Measurements from ENCODE around the gene PIGR.

The PIGR gene

GRCh38 chr1:206960676-206961386, 14.6 kb upstream of the PIGR start:
- DNase-seq, result no peak

- no peak for DNase-seq
Measured at GRCh38 chr1:206958144-206958543, 11.9 kb upstream of the PIGR start.

- DNase-seq, result no peak
Measured at GRCh38 chr1:206957639-206958038, 11.4 kb upstream of the PIGR start.

- no peak for DNase-seq
Measured at GRCh38 chr1:206955476-206956451, 9.5 kb upstream of the PIGR start.

GRCh38 chr1:206954459-206955342, 8.4 kb upstream of the PIGR start:
- DNase-seq, result no peak

GRCh38 chr1:206953626-206954025, 7.4 kb upstream of the PIGR start:
- no peak for DNase-seq

GRCh38 chr1:206953126-206953525, 6.9 kb upstream of the PIGR start:
- DNase-seq, result no peak

- DNase-seq, result no peak
Measured at GRCh38 chr1:206952171-206952570, 5.9 kb upstream of the PIGR start.

- DNase-seq, result no peak
Measured at GRCh38 chr1:206951318-206952100, 5.2 kb upstream of the PIGR start.

DNA sequence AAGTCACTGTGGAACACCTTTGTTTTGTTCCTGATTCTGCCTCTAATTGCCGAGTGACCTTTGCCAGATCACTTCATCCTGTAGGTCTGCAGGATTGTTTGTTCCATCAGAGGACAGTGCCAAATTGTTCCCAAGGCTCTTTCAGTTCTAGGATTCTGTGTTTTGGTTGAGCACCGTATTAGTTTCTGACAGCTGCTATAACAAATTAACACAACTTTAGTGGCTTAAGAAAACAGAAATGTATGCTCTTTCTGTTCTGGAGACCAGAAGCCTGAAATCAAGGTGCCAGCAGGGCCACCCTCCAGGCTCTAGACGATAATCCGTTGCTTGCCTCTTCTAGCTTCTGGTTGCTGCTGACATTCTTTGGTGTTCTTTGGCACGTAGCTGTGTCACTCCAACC, 3.4 kb upstream of the PIGR start:
- DNase-seq, result no peak

GRCh38 chr1:206949208-206949607, 2.9 kb upstream of the PIGR start:
- no peak for DNase-seq

DNA sequence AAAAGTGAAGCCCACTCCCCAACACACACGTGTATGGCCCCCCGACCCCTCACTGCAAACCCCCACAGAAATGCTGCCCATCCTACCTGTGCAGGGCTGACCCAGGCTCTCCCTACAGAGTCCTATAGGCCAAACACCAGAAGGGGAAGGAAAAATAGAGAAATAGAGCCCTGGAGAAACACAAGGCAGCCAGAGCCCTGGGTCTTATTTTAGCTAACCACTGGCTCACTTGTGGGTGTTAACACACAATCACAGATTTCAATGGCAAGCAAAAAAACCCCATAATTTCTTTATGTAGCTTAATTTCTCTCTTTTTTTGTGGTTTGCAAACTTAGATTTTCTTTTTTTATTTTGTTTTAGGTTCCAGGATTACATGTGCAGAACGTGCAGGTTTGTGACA, 989 bp upstream of the PIGR start:
- DNase-seq, result no peak

- DNase-seq, result no peak
Measured at GRCh38 chr1:206945779-206946178, 487 bp downstream of the PIGR start.

- DNase-seq, result no peak
Measured at GRCh38 chr1:206944703-206945102, 1.6 kb downstream of the PIGR start.

DNA sequence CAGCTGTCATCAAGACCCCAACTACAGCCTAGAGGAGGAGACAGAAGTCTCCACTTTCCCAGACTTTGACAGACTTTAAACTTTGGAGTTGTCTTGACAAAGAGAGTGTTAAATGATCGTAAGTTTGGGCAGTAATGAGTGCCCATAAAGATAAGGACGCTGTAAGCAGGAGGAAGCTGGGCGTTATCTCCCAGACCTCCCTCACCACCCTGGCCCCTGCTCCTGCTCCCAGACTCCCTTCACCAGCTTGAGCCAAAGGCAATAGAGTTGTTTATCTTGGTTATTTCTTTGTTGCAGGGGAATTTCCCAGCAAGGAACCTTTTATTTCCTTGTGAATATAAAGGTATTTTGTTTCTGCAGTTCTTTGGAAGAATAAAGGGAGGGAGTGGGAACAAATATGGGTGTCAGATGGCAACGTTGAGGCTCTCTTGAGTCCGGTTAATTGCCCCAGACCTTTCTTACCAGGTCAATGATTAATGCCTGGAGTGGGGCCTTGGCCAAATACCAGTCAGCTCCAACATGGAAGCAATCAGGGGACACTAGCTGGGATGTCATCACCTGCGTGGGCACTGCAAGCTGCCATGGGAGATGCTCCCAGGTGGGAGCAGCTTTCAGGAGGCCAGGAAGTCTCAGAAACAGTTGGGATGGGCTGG, 4.4 kb downstream of the PIGR start:
- DNase-seq, result no peak

- no peak for DNase-seq
Measured at GRCh38 chr1:206940588-206940936, 5.7 kb downstream of the PIGR start.

DNA sequence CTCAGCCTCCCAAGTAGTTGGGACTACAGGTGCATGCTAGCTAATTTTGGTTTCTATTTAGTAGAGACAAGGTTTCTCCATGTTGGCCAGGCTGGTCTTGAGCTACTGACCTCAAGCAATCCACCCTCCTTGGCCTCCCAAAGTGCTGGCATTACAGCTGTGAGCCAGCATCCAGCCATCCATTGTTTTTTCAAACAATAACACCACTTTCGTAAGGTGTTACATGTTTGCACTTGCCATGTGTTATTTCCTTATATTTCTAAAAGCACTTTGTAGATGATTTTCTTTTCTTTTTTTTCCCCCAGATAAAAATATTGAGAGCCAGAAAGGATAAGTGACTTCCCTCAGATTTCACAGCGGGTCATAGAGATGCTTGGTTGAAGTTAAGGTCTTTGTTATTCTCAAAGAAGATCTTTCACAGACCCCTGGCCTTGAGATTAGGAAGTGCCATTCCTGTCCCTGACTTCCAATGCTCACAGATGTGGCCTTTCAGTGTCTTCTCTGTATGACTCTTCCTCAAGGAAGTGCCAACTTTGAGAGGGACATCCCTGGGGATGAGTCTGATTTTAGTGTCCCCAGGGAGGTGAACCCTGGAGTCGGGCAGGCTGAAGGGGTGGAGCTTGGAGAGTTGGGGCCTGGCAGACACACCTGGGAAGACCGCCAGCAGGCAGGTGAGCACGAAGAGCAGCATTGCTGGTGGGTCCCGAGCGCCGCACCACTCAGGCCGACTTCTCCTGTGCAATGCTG, 6.3 kb downstream of the PIGR start:
- DNase-seq, result no peak

- no peak for DNase-seq
Measured at GRCh38 chr1:206939131-206939530, 7.1 kb downstream of the PIGR start.

DNA sequence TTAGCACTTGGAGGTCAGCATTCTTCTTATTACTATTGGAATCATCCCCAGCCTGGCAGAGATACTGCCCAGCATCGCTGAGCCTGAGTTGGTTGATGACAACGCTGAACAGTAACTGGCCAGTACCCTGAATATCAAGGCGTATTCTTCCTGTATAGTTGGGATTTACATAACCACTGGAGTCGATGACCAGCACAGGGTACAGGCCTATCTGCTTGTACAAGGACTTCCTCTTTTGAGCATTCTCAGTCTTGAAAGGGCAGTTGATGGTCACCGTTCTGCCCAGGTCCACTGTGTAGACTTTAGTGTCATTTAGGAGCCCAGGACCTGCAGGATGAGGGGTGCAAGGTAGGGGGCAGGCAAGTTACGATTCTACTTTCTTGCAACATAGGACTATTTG, 8.8 kb downstream of the PIGR start:
- no peak for DNase-seq

GRCh38 chr1:206935491-206936067, 10.7 kb downstream of the PIGR start:
- peak in 2 of 5 donors; percentile 24 to 52 for DNase-seq

All from T-helper 1 cell (primary cell).